Activated CD8-positive, alpha-beta memory T cell treated with anti-CD3 and anti-CD28 coated beads for 1 hour (primary cell): ENCODE measurements around the gene NMT1.
"Not testable (repeated sequence)": the region's sequence is repeated elsewhere in the genome, so short reads cannot be mapped to it uniquely, and the experiment has no call there.

Source experiments
- DNase-seq, 2 donors: peaks; one replicate each; pipeline ENCODE4 v3.0.0-alpha.2; 2020; ENCODE audit warnings: low read depth in 1 of 2; ENCODE audit errors: extremely low read depth in 1 of 2

Gene NMT1

DNA sequence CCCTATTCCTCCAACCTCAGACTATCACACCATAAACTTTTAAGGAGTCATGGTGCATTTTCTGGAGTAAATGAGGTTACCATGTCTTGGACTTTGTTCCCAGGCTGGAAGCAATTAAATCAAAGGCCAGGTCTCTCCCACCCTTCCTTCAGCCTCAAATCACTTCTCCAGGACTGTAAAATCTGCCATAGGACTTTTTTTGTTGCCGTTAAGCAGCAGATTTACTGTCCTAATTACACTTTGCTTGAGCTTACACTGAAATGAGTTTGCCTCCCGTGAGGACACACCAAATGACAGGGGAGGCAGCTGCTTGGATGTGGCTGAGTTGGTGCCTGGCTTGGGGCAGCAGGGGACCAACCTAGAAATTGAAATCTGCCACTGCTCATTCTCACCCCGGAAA, 24.4 kb upstream of the NMT1 start:
- no peak for DNase-seq

DNA sequence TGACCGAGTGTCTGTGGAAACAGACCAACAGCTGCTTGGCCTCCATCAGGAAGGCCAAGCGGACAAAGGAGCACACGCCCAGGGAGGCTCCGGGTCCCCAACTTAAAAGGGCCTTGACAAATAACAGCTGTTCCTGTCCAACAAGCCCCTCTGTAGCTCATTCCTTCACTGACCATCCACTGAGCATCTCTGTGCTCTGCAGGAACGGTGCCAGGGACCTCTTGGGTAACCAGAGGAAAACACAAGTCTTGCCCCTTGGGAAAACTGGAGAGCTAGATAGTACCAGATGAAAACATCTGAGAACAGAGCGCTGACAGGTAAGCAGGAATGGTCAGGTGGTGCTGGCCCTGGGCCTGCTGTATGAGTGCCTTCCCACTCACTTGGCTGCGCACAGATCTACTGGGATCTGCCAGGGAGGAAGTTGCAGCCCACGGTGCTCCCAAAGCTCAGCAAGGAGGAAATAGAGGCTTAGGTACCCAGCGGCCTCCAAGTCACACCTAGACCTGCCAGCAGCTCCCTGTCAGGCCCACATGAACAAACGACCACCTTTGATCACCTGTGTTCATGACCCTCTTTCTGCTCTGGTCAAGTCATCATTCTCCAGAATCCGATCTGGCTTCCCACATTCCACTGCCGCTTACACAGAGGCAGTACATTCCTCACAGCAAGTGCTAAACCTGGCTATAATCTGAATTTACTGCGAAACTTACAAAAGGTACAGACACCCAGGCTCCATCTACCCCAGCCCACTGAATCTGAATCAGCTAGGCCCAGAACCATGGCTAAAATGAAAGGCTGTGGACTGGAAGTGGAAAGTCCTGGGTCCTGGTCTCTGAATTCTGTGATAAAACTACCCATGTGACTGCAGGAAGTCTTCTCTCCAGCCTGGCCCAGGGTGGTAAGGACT, 22.1 kb upstream of the NMT1 start:
- DNase-seq: no peak

GRCh38 chr17:45040459-45040858, 20.7 kb upstream of the NMT1 start:
- DNase-seq: no peak

DNA sequence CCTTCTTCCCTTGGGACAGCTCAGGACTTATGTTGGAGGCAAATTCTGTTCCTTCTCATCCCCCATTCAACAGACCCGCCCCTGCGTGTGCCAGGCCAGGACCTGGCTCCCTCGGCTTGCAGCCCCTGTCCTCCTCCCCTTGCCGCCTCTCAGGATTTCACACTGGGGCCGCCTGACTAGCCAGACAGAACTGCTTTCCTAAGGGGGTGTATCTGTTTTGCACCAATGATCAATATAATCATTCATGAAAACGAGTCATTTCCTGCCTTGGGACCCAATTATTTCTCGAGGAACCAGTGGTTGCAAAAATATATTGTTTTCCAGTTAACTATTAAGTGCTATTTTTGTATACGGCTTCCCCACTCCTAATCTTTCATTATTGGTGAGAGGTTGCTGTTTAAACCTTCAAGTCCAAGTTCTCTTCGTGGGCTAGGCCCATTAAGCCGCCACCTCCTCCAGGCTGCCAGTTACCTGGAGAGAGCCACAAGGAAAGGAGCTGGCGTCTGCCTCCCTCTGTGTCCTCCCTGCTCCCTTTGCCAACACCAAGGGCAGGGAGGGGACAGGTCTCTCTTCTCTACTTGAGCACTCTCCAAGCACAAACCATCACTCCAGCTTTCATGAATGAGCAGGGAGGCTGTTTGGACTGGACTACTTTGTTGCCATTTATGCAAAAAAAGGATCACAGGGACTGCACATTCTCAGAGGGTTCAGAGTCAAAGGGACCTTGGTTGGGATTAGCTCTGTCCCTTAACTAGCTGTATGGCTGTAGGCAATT, 18.6 kb upstream of the NMT1 start:
- no peak for DNase-seq

DNA sequence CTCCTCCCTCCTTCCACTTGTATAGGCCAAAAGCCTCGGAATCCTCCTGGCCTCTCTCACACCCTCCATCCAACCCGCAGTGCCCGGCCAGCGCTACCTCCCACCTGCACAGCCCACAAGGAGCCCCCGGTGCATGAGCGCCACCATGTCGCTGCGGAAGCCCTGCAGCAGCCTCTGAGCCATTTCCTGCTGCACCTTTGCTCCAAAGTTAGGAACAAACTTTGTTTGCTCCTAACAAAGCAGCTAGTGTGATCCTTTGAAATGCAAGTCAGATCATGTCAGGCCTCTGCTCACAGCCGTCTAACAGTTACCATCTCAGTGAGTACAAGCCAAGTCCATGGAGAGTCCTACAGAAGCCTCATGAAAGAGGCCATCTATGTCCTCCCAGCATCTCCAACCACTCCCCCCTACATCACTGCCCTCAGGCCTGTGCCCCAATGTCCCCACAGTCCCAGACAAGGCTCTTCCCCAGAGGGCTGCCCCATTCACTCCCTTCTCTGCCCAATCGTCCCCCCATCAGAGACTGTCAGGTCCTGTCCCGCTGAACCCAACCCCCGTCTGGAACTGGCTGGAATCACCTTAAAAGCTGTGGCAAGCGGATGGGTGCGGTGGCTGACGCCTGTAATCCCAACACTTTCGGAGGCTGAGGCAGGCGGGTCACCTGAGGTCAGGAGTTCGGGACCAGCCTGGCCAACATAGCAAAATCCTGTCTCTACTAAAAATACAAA, 17.1 kb upstream of the NMT1 start:
- DNase-seq: no peak

DNA sequence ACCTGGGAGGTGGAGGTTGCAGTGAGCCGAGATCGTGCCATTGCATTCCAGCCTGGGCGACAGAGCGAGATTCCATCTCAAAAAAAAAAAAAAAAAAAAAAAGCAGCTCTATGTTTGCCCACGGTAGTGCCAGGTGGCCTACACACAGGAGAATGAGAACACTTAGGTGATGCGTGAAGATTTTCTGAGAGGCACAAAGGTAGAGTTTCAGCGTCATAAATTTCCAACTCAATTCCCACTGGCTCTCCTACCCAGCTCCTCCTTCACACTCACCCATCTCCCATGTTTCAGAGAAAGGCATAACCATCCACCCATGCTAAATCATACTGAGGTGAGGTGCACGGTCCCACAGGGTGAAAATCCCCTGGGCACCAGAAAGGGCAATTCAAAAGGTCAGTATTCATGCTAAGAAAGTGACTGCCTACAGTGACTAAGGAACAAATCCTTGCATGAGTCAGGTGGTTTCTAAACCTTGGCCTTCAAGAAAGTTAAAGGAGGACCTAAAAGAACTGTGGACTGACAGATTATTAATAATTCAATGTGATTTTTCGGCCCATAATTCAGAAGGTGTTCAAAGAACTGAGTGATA, 14.5 kb upstream of the NMT1 start:
- DNase-seq: no peak

DNA sequence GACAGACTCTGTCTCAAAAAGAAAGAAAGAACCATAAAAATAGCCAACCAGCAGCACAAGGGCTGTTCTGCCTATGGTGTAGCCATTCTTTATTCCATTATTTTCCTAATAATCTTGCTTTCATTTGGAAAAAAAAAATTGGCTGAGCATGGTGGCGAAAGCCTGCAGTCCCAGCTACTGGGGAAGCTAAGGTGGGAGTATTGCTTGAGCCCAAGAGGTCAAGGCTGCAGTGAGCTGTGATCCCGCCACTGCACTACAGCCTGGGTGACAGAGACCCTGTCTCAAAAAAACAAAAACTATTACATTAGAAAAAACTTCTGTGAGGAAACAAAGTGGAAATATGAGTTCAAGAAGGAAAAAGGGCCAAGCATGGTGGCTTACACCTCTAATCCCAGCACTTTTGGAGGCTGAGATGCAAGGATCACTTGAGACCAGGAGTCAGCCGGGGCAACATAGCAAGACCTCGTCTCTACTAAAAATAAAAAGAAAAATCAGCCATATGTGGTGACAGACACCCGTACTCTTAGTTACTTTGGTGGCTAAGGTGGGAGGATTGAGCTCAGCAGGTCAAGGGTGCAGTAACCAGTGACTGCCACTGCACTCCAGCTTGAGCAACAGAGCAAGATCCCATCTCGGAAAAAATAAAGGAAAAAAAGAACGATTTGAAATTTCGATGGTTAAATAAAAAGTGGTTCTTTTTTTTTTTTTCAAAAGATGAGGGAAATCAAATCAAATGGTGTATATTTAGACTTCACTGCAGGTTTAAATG, 12.1 kb upstream of the NMT1 start:
- DNase-seq: no peak

DNA sequence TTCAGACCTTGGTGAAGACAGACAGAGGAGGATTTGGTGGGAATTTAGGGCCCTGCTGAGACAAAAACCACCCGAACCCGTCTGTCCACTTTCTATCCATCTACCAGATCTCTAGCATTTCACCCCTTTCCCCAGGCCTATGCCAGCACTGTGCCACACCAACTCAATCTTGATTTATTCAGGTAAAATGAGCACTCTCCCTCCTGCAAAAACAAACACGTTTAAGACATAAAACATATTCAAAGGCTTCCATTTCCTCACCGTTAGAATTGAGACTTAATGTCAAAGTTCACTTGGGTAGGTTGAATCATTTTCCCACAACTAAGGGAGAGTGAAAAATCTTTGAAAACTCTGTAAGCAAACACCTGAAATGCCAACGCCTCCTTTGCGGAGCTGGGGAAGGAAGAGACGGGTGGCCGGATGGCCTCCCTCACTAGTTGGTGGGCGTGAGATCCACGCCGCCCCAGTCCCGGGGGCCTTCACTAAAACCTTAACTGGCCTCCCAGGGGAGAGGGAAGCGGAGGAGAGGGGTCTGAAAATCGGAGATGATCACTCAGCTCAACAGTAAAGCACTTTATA, 10.5 kb upstream of the NMT1 start:
- DNase-seq: peak in 1 of 2 donors; percentile 10

DNA sequence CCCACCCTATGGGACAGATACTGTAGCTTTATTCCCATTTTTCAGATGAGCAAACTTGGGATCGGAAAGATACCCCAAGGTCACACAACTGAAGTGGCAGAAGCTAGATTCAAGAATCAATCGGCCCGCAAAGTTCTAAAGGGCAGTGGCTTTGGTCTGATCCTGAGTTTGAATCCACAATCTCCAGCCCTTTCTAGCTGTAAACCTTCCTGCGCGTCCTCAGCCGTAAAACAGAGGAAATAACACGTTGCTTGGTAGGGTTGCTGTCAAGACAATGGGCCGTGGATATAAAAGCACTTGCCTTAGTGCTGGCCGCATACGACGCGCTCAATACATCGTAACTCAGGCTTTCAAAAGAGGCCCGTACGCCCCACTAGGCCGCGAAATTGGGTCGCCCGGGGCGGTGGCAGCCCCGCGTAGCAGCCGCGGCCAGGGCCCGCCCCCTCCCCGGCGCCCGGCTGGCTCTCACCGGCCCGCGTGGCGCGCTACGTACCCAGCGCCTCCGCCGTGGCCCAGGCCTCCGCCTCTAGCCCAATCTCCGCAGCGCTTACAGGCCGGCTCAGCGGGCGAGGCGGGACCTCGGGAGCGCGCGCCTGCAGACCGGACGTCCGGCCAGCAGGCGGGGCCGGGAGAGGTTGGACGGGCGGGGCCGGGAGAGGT, 9.9 kb upstream of the NMT1 start, which contains the start of gene DCAKD:
Gene DCAKD, minus strand, starts transcription at position 573 of the 660 bp plus-strand sequence. CDS start 16,747 bp downstream, outside the sequence.
- peak; percentile 61 to 75 for DNase-seq

DNA sequence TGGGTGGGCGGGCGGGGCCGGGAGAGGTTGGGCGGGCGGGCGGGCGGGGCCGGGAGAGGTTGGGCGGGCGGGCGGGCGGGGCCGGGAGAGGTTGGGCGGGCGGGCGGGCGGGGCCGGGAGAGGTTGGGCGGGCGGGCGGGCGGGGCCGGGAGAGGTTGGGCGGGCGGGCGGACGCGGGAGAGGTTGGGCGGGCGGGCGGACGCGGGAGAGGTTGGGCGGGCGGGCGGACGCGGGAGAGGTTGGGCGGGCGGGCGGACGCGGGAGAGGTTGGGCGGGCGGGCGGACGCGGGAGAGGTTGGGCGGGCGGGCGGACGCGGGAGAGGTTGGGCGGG, 9.4 kb upstream of the NMT1 start:
- not testable (repeated sequence) for DNase-seq

DNA sequence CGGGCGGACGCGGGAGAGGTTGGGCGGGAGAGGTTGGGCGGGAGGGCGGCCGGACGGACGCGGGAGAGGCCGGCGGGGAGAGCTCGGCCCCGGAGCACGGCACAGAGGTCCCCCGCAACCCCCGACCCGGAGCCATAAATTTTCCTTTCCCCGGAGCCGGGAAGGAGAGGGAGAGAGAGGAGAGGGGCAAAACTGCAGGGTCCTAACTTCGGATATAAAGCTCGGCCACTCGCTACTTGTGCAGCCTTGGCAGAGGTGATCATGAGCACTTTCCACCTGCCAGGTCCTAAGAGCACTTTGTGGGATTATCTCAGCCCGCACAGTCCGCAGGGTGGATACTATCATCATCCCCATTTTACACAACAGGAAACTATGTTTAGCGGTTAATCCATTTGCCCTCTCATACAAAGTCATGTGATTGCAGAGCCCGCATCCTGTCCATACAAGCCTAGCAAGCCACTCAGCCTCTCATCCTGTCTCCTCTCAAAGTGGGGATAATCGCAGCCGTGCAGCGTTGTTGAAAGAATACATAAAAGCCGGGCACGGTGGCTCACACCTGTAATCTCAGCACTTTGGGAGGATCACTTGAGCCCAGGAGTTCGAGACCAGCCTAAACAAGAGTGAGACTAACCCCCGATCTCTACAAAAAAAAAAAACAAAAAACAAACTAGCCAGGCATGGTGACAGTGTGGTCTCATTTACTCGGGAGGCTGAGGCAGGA, 8.9 kb upstream of the NMT1 start:
- DNase-seq: peak in 1 of 2 donors; percentile 6

DNA sequence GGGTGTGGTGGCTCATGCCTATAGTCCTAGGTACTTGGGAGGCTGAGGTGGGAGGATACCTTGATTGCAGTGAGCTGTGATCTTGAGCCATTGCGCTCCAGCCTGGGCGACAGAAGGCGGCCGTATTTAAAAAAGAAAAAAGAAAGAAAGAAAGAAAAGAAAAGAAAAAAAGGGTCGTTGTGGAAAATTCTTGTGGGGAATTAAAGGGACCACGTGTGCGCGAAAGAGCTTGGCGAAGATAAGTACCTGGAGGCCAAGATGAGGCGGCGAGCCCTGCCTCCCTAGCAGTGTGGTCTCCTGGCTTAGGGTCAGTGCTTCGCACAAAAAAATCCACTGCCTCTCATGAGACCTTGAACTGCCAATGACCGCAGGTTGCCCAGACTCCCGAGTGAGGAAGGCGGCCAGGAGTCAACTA, 728 bp upstream of the NMT1 start:
- no peak for DNase-seq

DNA sequence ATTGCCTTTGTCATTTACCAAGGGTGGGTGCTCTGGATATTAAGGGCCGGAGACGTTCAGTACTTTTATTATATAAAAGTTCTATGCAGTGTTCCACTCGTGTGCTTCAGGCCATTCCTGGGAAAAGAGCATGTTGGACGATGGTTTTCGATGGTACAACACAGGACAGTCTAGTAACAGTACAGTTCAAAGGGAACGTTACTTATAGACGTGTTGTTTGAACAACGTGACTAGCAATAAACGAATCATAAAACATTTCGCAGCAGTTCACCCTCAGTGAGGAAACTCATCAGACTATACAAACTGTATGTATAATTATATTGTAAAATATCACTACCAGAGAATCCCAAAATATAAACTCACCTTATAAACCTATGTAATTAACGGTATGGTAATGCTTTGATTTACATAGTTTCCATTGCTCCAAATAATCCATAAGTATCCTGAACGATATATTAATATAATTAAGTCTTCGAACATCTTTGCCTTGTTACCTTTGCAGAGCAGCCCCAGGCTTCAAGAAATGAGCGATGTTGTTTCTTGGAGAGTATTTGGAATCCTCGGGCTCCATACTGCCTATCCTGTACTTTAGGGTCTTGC, 589 bp downstream of the NMT1 start:
- DNase-seq: no peak

GRCh38 chr17:45063198-45063597, 2.1 kb downstream of the NMT1 start:
- DNase-seq: no peak

GRCh38 chr17:45067637-45068036, 6.5 kb downstream of the NMT1 start:
- DNase-seq: no peak

- DNase-seq: no peak
These were observed 8.9 kb downstream of the NMT1 start for GRCh38 chr17:45070001-45070400.

DNA sequence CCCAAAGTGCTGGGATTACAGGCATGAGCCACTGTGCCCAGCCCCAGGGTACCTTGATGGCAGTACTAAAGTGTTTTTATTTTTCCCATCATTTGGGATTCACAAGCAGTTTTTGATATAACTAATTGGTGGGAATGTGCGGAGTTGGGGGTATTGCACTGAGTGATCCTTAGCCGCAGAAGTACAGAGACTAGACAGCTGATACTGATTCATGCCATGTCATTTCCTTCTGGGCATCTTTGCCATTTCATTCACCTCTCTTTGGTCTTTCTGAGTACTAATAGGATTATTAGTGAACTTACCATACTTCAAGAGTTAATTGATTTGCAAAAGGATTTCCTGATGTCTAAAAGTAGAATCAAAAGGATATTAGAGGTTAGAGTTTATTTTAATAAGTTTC, 9.7 kb downstream of the NMT1 start:
- DNase-seq: no peak

GRCh38 chr17:45073414-45074070, 12.4 kb downstream of the NMT1 start:
- DNase-seq: no peak
